Hepatocyte (in vitro differentiated cells): ENCODE measurements around the gene PLA2G2C. TPM values are rescaled to one million over a fixed set of nuclear protein-coding genes. Genes with fewer than 3 reads are reported as not detected.

Experiments used
- DNase-seq: peaks from one replicate; pipeline ENCODE4 v3.0.0-alpha.2; 2016; ENCODE audit warnings: low spot score
- H2AFZ ChIP-seq: fragments of 200-600 bp; sonication (generic); 2 replicates; pipeline ENCODE4 v1.6.0; 2016; ENCODE audit warnings: antibody characterized with exemption, mild to moderate bottlenecking
- H3K27ac ChIP-seq: fragments of 200-600 bp; sonication (generic); 2 replicates; pipeline ENCODE4 v1.5.1; 2016; ENCODE audit warnings: mild to moderate bottlenecking
- H3K27me3 ChIP-seq: fragments of 200-600 bp; sonication (generic); 2 replicates; pipeline ENCODE4 v1.6.1; 2016
- H3K36me3 ChIP-seq: fragments of 200-600 bp; sonication (generic); replicated peaks from 2 replicates; pipeline ENCODE4 v1.5.1; 2016; ENCODE audit warnings: low read depth; ENCODE audit not compliant: insufficient read depth
- H3K4me1 ChIP-seq: fragments of 200-600 bp; sonication (generic); 2 replicates; pipeline ENCODE4 v1.5.1; 2016; ENCODE audit warnings: mild to moderate bottlenecking, moderate library complexity; ENCODE audit not compliant: insufficient read depth
- H3K4me2 ChIP-seq: fragments of 200-600 bp; sonication (generic); 2 replicates; pipeline ENCODE4 v1.6.0; 2016
- H3K4me3 ChIP-seq: fragments of 200-600 bp; sonication (generic); 2 replicates; pipeline ENCODE4 v1.5.1; 2016; ENCODE audit warnings: mild to moderate bottlenecking
- H3K79me2 ChIP-seq: fragments of 200-600 bp; sonication (generic); 2 replicates; pipeline ENCODE4 v1.6.0; 2017; ENCODE audit warnings: mild to moderate bottlenecking
- H3K9me2 ChIP-seq: fragments of 200-600 bp; sonication (generic); replicated peaks from 2 replicates; pipeline ENCODE4 v1.6.0; 2017; ENCODE audit warnings: mild to moderate bottlenecking; ENCODE audit not compliant: insufficient read depth
- H3K9me3 ChIP-seq: fragments of 200-600 bp; sonication (generic); 2 replicates; pipeline ENCODE4 v1.5.1; 2016; ENCODE audit warnings: low read depth, mild to moderate bottlenecking
- H4K20me1 ChIP-seq: fragments of 200-600 bp; sonication (generic); 2 replicates; pipeline ENCODE4 v1.6.0; 2016; ENCODE audit warnings: mild to moderate bottlenecking; ENCODE audit not compliant: insufficient read depth, poor library complexity, severe bottlenecking
- EZH2 ChIP-seq: fragments of 200-600 bp; sonication (generic); IDR thresholded peaks from 2 replicates; pipeline ENCODE4 v1.6.1; 2016; ENCODE audit warnings: antibody characterized with exemption, mild to moderate bottlenecking, borderline replicate concordance
- EZH2phosphoT487 ChIP-seq: fragments of 200-600 bp; sonication (generic); IDR thresholded peaks from one replicate; pipeline ENCODE4 v1.6.1; 2018; ENCODE audit warnings: antibody characterized with exemption, mild to moderate bottlenecking, low read depth, moderate library complexity; ENCODE audit not compliant: unreplicated experiment, severe bottlenecking
- WGBS: methylation state at CpG from one replicate; pipeline ENCODE4 v1.1.6; 2016; ENCODE audit warnings: low lambda C conversion rate; ENCODE audit errors: missing lambda C conversion rate; 5-methylcytosine and 5-hydroxymethylcytosine counted together
- polyA plus RNA-seq: library from polyadenylated mRNA; unstranded; fragments of >200 nt; fragmentation: Nextera tagmentation; extraction: Ambion mirVana; gene quantifications from 2 replicates; pipeline ENCODE4 v1.2.1, GENCODE V29; 2016
- total RNA-seq: library from RNA; depleted of rRNA; stranded (reverse); fragments of >200 nt; gene quantifications from 2 replicates; pipeline ENCODE4 v1.2.3, GENCODE V29; 2014
- TF ChIP-seq, protein P1 (sequence below): fragments of 200-600 bp; sonication (generic); IDR thresholded peaks from 2 replicates; pipeline ENCODE4 v1.5.1; 2016; ENCODE audit warnings: antibody characterized with exemption, mild to moderate bottlenecking; ENCODE audit not compliant: poor library complexity

The PLA2G2C gene
- total and polyA plus RNA-seq, 2 experiments from 2014 or later = not detected

DNA sequence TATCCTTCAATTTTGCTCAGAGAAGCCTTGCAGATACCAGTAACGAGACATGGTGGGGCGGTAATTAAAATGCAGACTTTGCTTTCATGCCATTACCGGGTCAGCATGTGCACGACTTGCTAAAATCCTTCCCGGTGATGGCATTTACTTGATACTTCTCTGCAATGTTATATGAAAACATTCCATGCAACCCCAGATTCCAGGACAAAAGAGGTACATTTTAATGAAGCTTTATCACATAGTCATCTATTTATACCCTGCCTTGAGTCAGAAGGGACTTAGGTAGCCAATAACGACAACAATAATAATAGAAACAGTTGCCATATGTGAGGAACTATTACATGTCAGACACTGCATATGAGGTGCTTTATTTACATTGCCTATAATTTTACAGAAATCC, 29.4 kb upstream of the PLA2G2C start:
- H2AFZ ChIP-seq = no peak overlapping the region
- no peak overlapping the region for H3K4me3 ChIP-seq
- TF ChIP-seq, protein P1, sequence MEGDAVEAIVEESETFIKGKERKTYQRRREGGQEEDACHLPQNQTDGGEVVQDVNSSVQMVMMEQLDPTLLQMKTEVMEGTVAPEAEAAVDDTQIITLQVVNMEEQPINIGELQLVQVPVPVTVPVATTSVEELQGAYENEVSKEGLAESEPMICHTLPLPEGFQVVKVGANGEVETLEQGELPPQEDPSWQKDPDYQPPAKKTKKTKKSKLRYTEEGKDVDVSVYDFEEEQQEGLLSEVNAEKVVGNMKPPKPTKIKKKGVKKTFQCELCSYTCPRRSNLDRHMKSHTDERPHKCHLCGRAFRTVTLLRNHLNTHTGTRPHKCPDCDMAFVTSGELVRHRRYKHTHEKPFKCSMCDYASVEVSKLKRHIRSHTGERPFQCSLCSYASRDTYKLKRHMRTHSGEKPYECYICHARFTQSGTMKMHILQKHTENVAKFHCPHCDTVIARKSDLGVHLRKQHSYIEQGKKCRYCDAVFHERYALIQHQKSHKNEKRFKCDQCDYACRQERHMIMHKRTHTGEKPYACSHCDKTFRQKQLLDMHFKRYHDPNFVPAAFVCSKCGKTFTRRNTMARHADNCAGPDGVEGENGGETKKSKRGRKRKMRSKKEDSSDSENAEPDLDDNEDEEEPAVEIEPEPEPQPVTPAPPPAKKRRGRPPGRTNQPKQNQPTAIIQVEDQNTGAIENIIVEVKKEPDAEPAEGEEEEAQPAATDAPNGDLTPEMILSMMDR = no peak
- no peak for TF ChIP-seq EZH2
- TF ChIP-seq EZH2phosphoT487 = no peak
- H3K9me3 ChIP-seq = no peaks in the 10 kb centered on the region
- no peak overlapping the region for H3K4me2 ChIP-seq
- no peak for DNase-seq
- H3K27ac ChIP-seq = no peak overlapping the region
- H3K36me3 ChIP-seq = no peaks in the 10 kb centered on the region
- H3K79me2 ChIP-seq = no peaks in the 10 kb centered on the region
- H3K27me3 ChIP-seq = peaks cover 9% of the 10 kb centered on the region
- H3K9me2 ChIP-seq = no peaks in the 10 kb centered on the region
- H3K4me1 ChIP-seq = no peaks in the 10 kb centered on the region
- no peaks in the 10 kb centered on the region for H4K20me1 ChIP-seq
- WGBS = 82% methylated on average over 6 of the region's 6 CpGs

DNA sequence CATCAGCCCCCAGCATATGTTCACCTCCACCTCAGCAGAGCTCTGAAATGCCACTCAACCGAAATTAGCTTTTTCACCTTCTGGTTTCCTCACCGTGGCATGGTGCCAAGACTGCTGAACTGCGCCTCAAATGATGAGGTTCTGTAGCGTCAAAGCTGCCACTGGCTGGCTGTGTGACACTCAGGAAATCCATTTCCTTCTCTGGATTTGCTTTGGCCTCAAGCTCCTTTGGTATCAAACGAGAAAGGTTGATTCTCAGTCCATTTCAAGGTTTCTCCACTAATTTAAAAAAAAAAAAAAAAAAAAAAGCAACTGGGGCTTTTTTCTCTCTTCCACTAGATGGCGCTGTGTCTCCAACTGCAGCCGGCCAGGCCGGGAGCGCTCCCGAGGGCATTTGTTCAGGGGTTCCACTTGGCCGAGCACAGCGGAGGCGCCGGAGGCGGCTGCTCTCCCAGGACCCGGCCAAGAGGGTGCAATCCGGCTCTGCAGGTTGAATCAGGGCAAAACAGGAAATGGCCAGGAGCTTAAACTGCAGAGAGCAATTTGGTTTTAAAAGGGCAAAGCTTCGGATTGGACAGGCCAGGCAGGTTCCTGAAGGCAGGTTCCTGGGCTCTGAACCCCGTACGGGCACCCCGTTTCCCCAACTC, 26.5 kb upstream of the PLA2G2C start:
- TF ChIP-seq, protein P1 = peak; percentile 75
- TF ChIP-seq EZH2 (no peak), EZH2phosphoT487 (no peak)
- H3K27ac ChIP-seq = no peak overlapping the region
- H3K4me2 ChIP-seq = peak overlapping the region; percentile 39
- H3K79me2 ChIP-seq = no peaks in the 10 kb centered on the region
- no peak overlapping the region for H3K4me3 ChIP-seq
- no peaks in the 10 kb centered on the region for H3K4me1 ChIP-seq
- no peaks in the 10 kb centered on the region for H3K9me3 ChIP-seq
- no peaks in the 10 kb centered on the region for H3K9me2 ChIP-seq
- no peaks in the 10 kb centered on the region for H3K36me3 ChIP-seq
- peaks cover 9% of the 10 kb centered on the region for H3K27me3 ChIP-seq
- H2AFZ ChIP-seq = peak overlapping the region; percentile 22
- WGBS = 17% methylated on average over 21 of the region's 21 CpGs
- no peaks in the 10 kb centered on the region for H4K20me1 ChIP-seq
- peak; percentile 86 for DNase-seq

DNA sequence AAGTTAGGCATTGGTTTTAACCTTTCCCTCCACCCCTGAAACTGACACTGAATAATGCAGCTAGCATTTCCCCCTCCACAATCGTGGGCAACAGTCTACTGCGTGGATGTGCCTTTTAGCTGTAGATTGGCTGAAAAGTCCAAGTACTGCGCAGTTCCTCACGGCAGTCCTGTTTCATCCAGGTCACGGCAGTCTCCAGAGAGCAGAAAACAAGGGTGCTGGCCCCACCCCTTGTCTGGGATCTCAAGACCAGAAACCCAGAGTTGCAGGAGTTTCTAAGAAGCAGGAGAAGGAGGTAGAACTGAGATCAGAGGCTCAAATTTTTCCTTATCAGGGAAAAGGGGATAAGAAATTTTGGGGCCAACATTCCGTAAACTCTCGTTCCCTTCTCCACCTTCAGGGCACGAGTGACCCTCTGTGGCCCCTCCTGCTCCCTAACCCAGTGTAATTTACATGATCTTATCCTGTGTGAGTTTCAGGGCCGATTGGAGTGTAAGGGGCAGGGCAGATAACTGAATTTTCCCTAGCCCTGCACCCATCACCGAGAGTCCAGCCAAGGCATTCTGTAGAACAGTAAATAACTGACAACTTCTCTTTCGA, 25.9 kb upstream of the PLA2G2C start:
- no peaks in the 10 kb centered on the region for H4K20me1 ChIP-seq
- H3K27me3 ChIP-seq = peaks cover 9% of the 10 kb centered on the region
- H3K36me3 ChIP-seq = no peaks in the 10 kb centered on the region
- H3K27ac ChIP-seq = no peak overlapping the region
- H3K9me2 ChIP-seq = no peaks in the 10 kb centered on the region
- no peaks in the 10 kb centered on the region for H3K4me1 ChIP-seq
- H3K4me2 ChIP-seq = no peak overlapping the region
- no peak for DNase-seq
- H3K9me3 ChIP-seq = no peaks in the 10 kb centered on the region
- H3K4me3 ChIP-seq = no peak overlapping the region
- TF ChIP-seq EZH2phosphoT487 (no peak), EZH2 (no peak)
- TF ChIP-seq, protein P1 = no peak
- WGBS = 66% methylated on average over 11 of the region's 11 CpGs
- no peaks in the 10 kb centered on the region for H3K79me2 ChIP-seq
- H2AFZ ChIP-seq = no peak overlapping the region
